GM12865 (cell line): ENCODE data around the gene SHH.

Source experiments
- DNase-seq: peaks from one replicate; pipeline ENCODE4 v3.0.0; 2010; ENCODE audit warnings: low read depth
- H3K4me3 ChIP-seq: 2 replicates; pipeline ENCODE4 v1.5.1; 2011; ENCODE audit warnings: mild to moderate bottlenecking, low read depth, low read length, control low read depth
- CTCF ChIP-seq: IDR thresholded peaks from 2 replicates; pipeline ENCODE4 v1.5.1; 2011; ENCODE audit warnings: low read length, control low read depth, low read depth, inconsistent platforms; ENCODE audit not compliant: insufficient read depth; ENCODE audit errors: missing control alignments

Gene SHH

GRCh38 chr7:155811895-155812761 is at the start of gene SHH:
Gene SHH, minus strand, starts transcription at chr7:155812463. Its CDS starts 341 bp downstream, at chr7:155812122.
- no peak for DNase-seq
- no peak within 1 kb of the TSS for H3K4me3 ChIP-seq
- TF ChIP-seq CTCF, result no peak

GRCh38 chr7:155861480-155861868 is 49.2 kb upstream of the SHH start:
- H3K4me3 ChIP-seq, result no peak overlapping the region
- DNase-seq, result no peak

GRCh38 chr7:155860840-155861479 is 48.7 kb upstream of the SHH start:
- no peak for TF ChIP-seq CTCF

More at GRCh38 chr7:155861480-155861868, 49.2 kb upstream of the SHH start:
- TF ChIP-seq CTCF, result no peak

GRCh38 chr7:155860461-155860839 is 48.2 kb upstream of the SHH start:
- no peak for DNase-seq
- no peak for TF ChIP-seq CTCF
- no peak overlapping the region for H3K4me3 ChIP-seq

More at GRCh38 chr7:155860840-155861479, 48.7 kb upstream of the SHH start:
- no peak overlapping the region for H3K4me3 ChIP-seq
- DNase-seq, result no peak

- no peak for DNase-seq
- no peak for TF ChIP-seq CTCF
- H3K4me3 ChIP-seq, result no peak overlapping the region
Measured at GRCh38 chr7:155858521-155859061, 46.3 kb upstream of the SHH start.

- no peak for TF ChIP-seq CTCF
- DNase-seq, result no peak
- no peak overlapping the region for H3K4me3 ChIP-seq
Measured at GRCh38 chr7:155857141-155857540, 44.9 kb upstream of the SHH start.
